Stimulated activated CD8-positive, alpha-beta memory T cell treated with anti-CD3 and anti-CD28 coated beads, Interleukin-7, amount 100 ng/mL, for 24 hours (primary cell): ENCODE measurements around the gene BICC1.

Source experiments
- DNase-seq: peaks from one replicate; pipeline ENCODE4 v3.0.0-alpha.2; 2020; ENCODE audit warnings: low read depth

Gene BICC1

GRCh38 chr10:58743466-58744115 is 230.9 kb downstream of the BICC1 start:
- no peak for DNase-seq

GRCh38 chr10:58746474-58747185 is 234.0 kb downstream of the BICC1 start:
- DNase-seq, result no peak

GRCh38 chr10:58747687-58748086 is 235.0 kb downstream of the BICC1 start:
- no peak for DNase-seq

GRCh38 chr10:58752665-58753064 is 240.0 kb downstream of the BICC1 start:
- no peak for DNase-seq

GRCh38 chr10:58753425-58753824 is 240.8 kb downstream of the BICC1 start:
- no peak for DNase-seq

- no peak for DNase-seq
Observed at GRCh38 chr10:58754469-58755339, 242.0 kb downstream of the BICC1 start.

GRCh38 chr10:58755340-58755610 is 242.6 kb downstream of the BICC1 start:
- no peak for DNase-seq

GRCh38 chr10:58755677-58756076 is 243.0 kb downstream of the BICC1 start:
- no peak for DNase-seq

GRCh38 chr10:58756130-58756719 is 243.6 kb downstream of the BICC1 start:
- DNase-seq, result no peak

GRCh38 chr10:58757352-58758065 is 244.8 kb downstream of the BICC1 start:
- no peak for DNase-seq

GRCh38 chr10:58758321-58758720 is 245.6 kb downstream of the BICC1 start:
- DNase-seq, result no peak

- DNase-seq, result no peak
Observed at GRCh38 chr10:58764087-58764747, 251.5 kb downstream of the BICC1 start.

GRCh38 chr10:58765910-58766309 is 253.2 kb downstream of the BICC1 start:
- DNase-seq, result no peak

GRCh38 chr10:58767652-58768051 is 255.0 kb downstream of the BICC1 start:
- no peak for DNase-seq

GRCh38 chr10:58771863-58772262 is 259.2 kb downstream of the BICC1 start:
- DNase-seq, result no peak

GRCh38 chr10:58772758-58773157 is 260.1 kb downstream of the BICC1 start:
- DNase-seq, result no peak

GRCh38 chr10:58773341-58773740 is 260.7 kb downstream of the BICC1 start:
- DNase-seq, result no peak

- no peak for DNase-seq
Observed at GRCh38 chr10:58773944-58774343, 261.3 kb downstream of the BICC1 start.

GRCh38 chr10:58775960-58776567 is 263.4 kb downstream of the BICC1 start:
- no peak for DNase-seq

- no peak for DNase-seq
Observed at GRCh38 chr10:58776568-58777318, 264.1 kb downstream of the BICC1 start.
